ENCODE results near the gene DCUN1D4. TPM values are rescaled to one million over a fixed set of nuclear protein-coding genes. Genes with fewer than 3 reads are reported as not detected.

Gene DCUN1D4
- total and polyA plus RNA-seq, 8 donors = 9.2 to 24.2 (median 16.9) TPM

GRCh38 chr4:51943221-51943620 lies 100.3 kb downstream of the DCUN1D4 start:
- intact Hi-C loops (cut with DNase I) = no loop called here
- H3K36me3 ChIP-seq = no peaks in the 10 kb centered on the region
- WGBS, 2 donors = 38 to 51% methylated on average over 6 of the region's 6 CpGs
- H3K27me3 ChIP-seq = no peaks in the 10 kb centered on the region
- H3K4me3 ChIP-seq = no peak overlapping the region
- H3K27ac ChIP-seq = no peak overlapping the region
- TF ChIP-seq CTCF (IDR thresholded peaks at IDR 0.05) = no peak
- ATAC-seq (peak in 2 of 4 donors; percentile 44 to 56), FAIRE-seq (no peak), DNase-seq (no peak)
- H3K9me3 ChIP-seq = no peaks in the 10 kb centered on the region
- H3K4me1 ChIP-seq = no peaks in the 10 kb centered on the region

GRCh38 chr4:51958199-51958968 lies 115.4 kb downstream of the DCUN1D4 start:
- H3K36me3 ChIP-seq = no peaks in the 10 kb centered on the region
- intact Hi-C loops (cut with DNase I) = no loop called here
- no peaks in the 10 kb centered on the region for H3K4me1 ChIP-seq
- DNase-seq (no peak), FAIRE-seq (no peak), ATAC-seq (no peak)
- no peaks in the 10 kb centered on the region for H3K9me3 ChIP-seq
- H3K4me3 ChIP-seq = no peak overlapping the region
- 78 to 89% methylated on average over 2 of the region's 2 CpGs for WGBS, 2 donors
- no peaks in the 10 kb centered on the region for H3K27me3 ChIP-seq
- TF ChIP-seq CTCF (IDR thresholded peaks at IDR 0.05) = no peak
- no peak overlapping the region for H3K27ac ChIP-seq

GRCh38 chr4:51960486-51960885 lies 117.5 kb downstream of the DCUN1D4 start:
- no peak for TF ChIP-seq CTCF (IDR thresholded peaks at IDR 0.05)
- no peaks in the 10 kb centered on the region for H3K27me3 ChIP-seq
- no peak for DNase-seq
- H3K4me3 ChIP-seq = no peak overlapping the region
- ATAC-seq = no peak
- peaks cover 0 to 2% (median 0%) of the 10 kb centered on the region in 3 donors for H3K4me1 ChIP-seq
- no peak overlapping the region for H3K27ac ChIP-seq
- FAIRE-seq = no peak
- intact Hi-C loops (cut with DNase I) = no loop called here
- H3K9me3 ChIP-seq = no peaks in the 10 kb centered on the region
- WGBS, 2 donors = 48 to 54% methylated on average over 4 of the region's 4 CpGs
- H3K36me3 ChIP-seq = no peaks in the 10 kb centered on the region

- FAIRE-seq (no peak), ATAC-seq (peak; percentile 30 to 87 (median 70)), DNase-seq (no peak)
- H3K27ac ChIP-seq = no peak overlapping the region
- no peak overlapping the region for H3K4me3 ChIP-seq
- WGBS, 2 donors = 47 to 59% methylated on average over 4 of the region's 4 CpGs
- no peaks in the 10 kb centered on the region for H3K27me3 ChIP-seq
- H3K4me1 ChIP-seq = peaks cover 0 to 5% (median 0%) of the 10 kb centered on the region in 3 donors
- no peaks in the 10 kb centered on the region for H3K36me3 ChIP-seq
- intact Hi-C loops (cut with DNase I) = no loop called here
- H3K9me3 ChIP-seq = no peaks in the 10 kb centered on the region
- TF ChIP-seq CTCF (IDR thresholded peaks at IDR 0.05) = no peak
Measured at GRCh38 chr4:51963841-51964517, 121.0 kb downstream of the DCUN1D4 start.

- FAIRE-seq = no peak
Measured at GRCh38 chr4:51965862-51966261, 122.9 kb downstream of the DCUN1D4 start.

More at GRCh38 chr4:51965862-51966261, 122.9 kb downstream of the DCUN1D4 start:
- Histone ChIP-seq H3K36me3 (no peaks in the 10 kb centered on the region), H3K9me3 (no peaks in the 10 kb centered on the region), H3K27me3 (no peaks in the 10 kb centered on the region), H3K4me1 (peaks cover 0 to 5% (median 0%) of the 10 kb centered on the region in 3 donors), H3K27ac (no peak overlapping the region), H3K4me3 (no peak overlapping the region)
- DNase-seq (no peak), ATAC-seq (no peak)
- WGBS, 2 donors = 76 to 90% methylated on average over 1 of the region's 1 CpG
- TF ChIP-seq CTCF (IDR thresholded peaks at IDR 0.05) = no peak
- intact Hi-C loops (cut with DNase I) = no loop called here
